Suprapubic skin (tissue), 4 donors: ENCODE results near the gene ZBTB40.

Source experiments
- POLR2A ChIP-seq, 2 donors: fragments of 450-650 bp; IDR thresholded peaks; one replicate each; pipeline ENCODE4 v1.6.1; 2017; ENCODE audit warnings: antibody characterized with exemption in 2 of 2, mild to moderate bottlenecking in 2 of 2, moderate library complexity in 2 of 2
- POLR2AphosphoS5 ChIP-seq, 3 donors: sonication (generic); formaldehyde crosslinking; IDR thresholded peaks; one replicate each; pipeline ENCODE4 v1.6.1; 2017; ENCODE audit warnings: antibody characterized with exemption in 3 of 3
- TF ChIP-seq, protein P1 (sequence below), 2 donors: fragments of 200-600 bp in 1 of 2; fragments of 450-650 bp in 1 of 2; sonication (generic) in 1 of 2; IDR thresholded peaks; one replicate each; pipeline ENCODE4 v1.5.1; 2016 to 2019; ENCODE audit warnings: antibody characterized with exemption in 2 of 2, mild to moderate bottlenecking in 1 of 2, moderate library complexity in 1 of 2

GRCh38 chr1:22551591-22551990 is 99.9 kb downstream of the ZBTB40 start:
- TF ChIP-seq, protein P1, sequence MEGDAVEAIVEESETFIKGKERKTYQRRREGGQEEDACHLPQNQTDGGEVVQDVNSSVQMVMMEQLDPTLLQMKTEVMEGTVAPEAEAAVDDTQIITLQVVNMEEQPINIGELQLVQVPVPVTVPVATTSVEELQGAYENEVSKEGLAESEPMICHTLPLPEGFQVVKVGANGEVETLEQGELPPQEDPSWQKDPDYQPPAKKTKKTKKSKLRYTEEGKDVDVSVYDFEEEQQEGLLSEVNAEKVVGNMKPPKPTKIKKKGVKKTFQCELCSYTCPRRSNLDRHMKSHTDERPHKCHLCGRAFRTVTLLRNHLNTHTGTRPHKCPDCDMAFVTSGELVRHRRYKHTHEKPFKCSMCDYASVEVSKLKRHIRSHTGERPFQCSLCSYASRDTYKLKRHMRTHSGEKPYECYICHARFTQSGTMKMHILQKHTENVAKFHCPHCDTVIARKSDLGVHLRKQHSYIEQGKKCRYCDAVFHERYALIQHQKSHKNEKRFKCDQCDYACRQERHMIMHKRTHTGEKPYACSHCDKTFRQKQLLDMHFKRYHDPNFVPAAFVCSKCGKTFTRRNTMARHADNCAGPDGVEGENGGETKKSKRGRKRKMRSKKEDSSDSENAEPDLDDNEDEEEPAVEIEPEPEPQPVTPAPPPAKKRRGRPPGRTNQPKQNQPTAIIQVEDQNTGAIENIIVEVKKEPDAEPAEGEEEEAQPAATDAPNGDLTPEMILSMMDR (IDR thresholded peaks at IDR 0.05): no peak
- TF ChIP-seq POLR2AphosphoS5 (IDR thresholded peaks at IDR 0.05) (no peak), POLR2A (IDR thresholded peaks at IDR 0.05) (no peak)
